Tongue (tissue), 2 donors: ENCODE data around the gene PAQR3. TPM values are rescaled to one million over a fixed set of nuclear protein-coding genes. Genes with fewer than 3 reads are reported as not detected.
"Not testable (repeated sequence)": the region's sequence is repeated elsewhere in the genome, so short reads cannot be mapped to it uniquely, and the experiment has no call there.

ENCODE experiments used
- DNase-seq: peaks from one replicate; pipeline ENCODE4 v3.0.0-alpha.2; 2015
- total RNA-seq: library from RNA; depleted of rRNA; stranded (reverse); fragments of >200 nt; gene quantifications from one replicate; pipeline ENCODE4 v1.2.3, GENCODE V29; 2014

Gene PAQR3
- total RNA-seq, 1 donor from 2014 or later, result 15.5 TPM

DNA sequence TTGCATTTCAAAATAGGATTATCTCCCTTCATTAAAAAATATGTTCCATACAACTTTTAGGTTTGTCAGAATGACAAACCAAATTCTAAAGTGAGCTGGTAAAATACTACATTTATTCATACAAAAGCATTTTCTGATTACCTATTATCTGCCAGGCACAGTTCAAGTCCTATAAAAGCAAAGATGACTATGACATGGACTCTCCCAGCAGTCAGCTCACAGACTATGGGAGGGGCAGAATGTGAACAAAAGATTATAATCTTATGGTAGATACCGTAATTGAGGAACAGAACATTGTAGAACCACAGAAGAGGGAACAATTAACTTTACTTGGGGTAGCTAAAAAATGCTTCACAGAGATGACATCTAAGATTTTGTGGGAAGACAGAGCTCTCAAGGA is 12.4 kb downstream of the PAQR3 start:
- DNase-seq, result no peak

DNA sequence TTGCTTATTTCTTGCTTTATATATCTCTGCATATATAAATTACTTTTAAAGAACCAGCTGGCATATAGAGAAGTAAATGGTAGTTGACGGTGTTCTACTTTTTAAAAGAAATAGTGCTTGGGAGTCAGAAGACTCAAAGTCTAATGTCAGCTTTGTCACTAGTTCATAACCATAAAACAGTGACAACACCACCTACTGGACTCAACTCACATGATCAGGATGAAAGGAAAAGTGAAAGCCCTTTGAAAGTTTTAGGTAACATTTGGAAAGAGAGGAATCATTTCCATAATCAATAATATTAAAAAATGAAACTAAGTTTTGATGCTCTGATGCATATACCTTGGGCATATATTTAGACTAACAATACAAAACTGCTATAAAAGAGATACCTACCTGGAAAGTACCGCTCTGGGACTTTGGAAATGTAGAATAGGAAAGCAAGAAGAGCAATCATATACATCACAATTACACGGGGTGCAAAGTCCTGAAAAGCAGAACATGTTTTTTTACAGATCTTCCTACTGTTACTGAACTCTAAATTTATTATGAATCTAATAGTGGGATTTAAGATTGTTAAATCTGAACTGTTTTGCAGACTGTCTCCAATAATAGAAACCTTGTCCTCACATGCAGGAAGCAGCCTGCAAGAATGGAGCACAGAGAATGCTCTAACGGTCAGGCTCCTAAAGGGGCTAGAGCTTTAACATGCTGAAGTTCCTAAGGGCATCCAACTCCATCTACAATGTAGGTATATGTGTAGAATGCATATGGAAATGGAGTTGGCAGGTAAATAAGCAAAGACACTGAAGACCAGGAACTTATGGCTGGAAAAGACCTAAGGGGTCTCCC is 15.6 kb downstream of the PAQR3 start:
- DNase-seq, result no peak

GRCh38 chr4:78922207-78922606 is 17.0 kb downstream of the PAQR3 start:
- DNase-seq, result no peak

DNA sequence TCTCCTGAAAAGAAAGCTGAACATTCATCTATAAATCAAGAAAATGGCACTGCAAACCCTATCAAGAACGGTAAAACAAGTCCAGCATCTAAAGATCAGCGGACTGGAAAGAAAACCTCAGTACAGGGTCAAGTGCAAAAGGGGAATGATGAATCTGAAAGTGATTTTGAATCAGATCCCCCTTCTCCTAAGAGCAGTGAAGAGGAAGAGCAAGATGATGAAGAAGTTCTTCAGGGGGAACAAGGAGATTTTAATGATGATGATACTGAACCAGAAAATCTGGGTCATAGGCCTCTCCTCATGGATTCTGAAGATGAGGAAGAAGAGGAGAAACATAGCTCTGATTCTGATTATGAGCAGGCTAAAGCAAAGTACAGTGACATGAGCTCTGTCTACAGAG is 28.6 kb downstream of the PAQR3 start:
- no peak for DNase-seq

DNA sequence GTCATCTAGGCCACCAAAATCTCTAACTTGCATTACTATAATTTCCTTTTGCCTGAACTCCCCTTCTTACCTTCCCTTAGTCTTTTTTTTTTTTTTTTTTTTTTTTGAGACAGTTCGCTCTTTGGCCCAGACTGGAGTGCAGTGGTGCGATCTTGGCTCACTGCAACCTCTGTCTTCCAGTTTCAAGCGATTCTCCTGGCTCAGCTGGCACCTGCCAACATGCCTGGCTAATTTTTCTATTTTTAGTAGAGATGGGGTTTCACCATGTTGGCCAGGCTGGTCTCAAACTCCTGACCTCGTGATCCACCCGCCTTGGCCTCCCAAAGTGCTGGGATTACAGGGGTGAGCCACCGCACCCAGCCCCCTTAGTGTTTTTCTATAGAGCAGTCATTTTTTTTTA is 30.3 kb downstream of the PAQR3 start:
- not testable (repeated sequence) for DNase-seq

DNA sequence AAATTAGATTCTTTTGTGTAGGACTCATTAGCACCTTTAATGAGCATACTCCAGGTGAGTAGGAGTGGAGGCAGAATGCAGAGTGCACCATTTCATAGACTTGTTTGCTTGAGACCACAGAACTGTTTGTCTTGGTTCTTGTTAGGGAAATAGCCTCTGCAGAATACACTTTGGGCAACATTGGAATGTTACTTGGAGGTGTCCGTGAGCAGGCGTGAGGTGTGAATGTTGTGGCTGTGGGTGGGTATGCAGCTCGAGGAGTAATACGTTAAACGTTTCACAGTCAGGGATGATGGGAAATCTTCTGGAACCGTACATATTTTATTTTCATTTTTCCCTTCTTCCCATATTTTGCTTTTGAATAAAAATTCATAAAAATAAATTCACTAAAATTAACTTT is 31.6 kb downstream of the PAQR3 start:
- no peak for DNase-seq

DNA sequence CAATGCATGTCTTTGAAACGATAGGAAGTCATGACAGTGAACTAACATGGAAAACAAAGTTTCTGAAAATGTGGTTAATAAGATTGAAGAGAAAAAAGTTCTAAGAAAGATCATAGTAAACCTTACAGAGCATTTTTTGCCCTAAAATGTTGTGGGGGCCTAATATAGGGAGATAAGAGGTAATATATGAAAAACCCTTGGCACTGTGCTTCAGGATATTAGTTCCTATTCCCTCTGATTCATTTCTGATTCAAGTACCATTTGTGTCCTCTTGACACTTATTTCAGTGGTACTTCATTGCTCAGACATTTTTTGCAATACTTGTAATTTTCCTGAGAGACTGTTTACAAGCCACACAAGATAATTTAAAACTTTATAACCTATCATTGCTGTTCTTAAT is 35.1 kb downstream of the PAQR3 start:
- DNase-seq, result no peak

- DNase-seq, result peak; percentile 8
These were observed 36.9 kb downstream of the PAQR3 start for GRCh38 chr4:78902298-78902697.

DNA sequence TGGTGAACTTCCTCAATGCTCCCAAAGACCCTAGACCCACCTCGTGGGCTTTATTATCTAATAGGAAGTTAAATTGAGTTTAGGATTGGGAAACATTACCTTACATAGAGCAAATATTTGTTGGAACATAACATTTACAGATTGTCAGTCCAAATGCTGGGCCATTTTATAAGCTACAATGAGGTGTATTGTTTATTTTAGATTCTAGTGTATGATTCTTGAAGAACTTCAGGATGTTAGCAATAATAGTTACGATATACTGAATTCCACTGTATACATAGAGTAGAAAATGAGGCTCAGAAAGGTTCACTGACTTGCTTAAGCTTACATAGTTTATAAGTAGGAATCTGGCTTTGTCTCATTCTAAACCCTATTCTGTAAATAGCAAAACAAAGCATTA is 37.4 kb downstream of the PAQR3 start:
- no peak for DNase-seq

DNA sequence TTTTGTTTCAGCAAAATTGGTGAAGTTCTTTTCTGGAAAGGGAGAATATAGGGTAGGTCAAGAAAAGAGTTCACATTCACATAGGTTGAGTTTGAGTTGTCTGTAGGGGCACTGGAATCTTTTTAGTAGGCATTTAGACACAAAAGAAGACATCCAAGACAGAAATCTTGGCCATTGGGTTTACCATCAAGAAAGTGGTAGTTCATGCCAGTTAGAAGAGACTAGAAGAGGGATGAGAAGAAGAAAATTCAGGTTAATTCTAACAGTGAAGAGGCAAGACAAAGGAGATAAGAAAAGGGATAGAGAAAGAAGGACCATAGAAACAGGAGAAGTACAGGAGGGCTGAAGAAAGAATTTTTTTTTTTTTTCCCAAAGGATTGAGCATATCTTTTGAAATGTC is 39.9 kb downstream of the PAQR3 start:
- no peak for DNase-seq

GRCh38 chr4:78889955-78890354 is 49.3 kb downstream of the PAQR3 start:
- DNase-seq, result no peak

- DNase-seq, result no peak
These were observed 53.6 kb downstream of the PAQR3 start for GRCh38 chr4:78885598-78885997.

DNA sequence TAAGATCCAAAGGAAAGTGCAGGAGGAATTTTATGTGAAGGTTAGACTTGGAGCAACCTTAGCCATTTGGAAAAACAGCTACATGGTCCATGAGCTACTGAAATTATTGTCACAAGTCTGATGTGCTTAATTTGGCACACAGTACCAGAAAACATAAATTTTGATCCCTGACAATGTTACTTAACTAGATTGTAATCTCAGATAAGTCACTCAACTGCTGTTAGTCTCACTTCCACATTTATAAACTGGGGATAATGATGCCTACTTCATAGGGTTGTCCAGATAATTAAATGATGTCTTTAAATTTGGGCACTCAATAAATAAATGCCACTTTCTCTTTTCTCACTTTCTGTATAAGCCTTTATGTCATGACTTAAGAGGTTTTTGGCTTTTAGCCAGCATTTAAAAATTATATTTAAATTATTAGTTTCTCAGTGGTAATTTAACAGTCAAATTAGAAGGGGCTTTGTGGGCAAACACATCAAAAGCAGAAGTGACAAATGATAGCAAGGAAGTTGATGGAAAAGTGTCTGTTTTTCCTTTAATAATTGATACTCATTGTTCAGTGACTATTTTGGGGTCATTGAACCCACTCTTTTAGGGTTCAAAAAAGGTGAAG is 58.3 kb downstream of the PAQR3 start:
- DNase-seq, result no peak

DNA sequence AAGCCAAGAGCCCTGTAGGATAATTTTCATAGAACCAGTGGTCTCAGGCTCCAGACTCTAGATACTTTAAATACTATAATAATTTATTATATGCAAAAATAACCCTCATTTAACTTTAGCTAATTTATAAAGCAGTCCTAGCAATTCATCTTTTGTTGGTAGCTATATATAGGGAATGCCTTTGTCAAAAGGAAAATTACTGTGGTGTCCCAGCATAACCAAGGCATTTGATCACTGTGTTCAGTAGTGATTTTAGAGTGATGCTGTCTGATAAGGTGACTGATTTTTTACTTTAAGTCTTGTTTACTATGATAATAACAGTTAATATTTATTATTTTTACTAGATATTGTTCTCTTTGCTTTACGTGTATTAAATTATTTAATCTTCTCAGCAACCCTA is 61.2 kb downstream of the PAQR3 start:
- no peak for DNase-seq

GRCh38 chr4:78876568-78877320 is 62.5 kb downstream of the PAQR3 start:
- DNase-seq, result no peak

GRCh38 chr4:78870056-78870455 is 69.2 kb downstream of the PAQR3 start:
- DNase-seq, result no peak

DNA sequence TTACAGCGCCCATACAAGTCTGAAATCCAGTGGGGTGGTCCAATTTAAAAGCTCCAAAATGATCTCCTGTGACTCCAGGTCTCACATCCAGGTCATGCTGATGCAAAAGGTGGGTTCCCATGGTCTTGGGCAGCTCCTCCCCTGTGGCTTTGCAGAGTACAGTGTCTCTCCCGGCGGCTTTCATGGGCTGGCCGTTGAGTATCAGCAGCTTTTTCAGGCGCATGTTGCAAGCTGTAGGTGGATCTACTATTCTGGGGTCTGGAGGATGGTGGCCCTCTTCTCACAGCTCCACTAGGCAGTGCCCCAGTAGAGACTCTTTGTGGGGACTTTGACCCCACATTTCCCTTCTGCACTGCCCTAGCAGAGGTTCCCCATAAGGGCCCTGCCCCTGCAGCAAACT is 70.5 kb downstream of the PAQR3 start:
- DNase-seq, result not testable (repeated sequence)

DNA sequence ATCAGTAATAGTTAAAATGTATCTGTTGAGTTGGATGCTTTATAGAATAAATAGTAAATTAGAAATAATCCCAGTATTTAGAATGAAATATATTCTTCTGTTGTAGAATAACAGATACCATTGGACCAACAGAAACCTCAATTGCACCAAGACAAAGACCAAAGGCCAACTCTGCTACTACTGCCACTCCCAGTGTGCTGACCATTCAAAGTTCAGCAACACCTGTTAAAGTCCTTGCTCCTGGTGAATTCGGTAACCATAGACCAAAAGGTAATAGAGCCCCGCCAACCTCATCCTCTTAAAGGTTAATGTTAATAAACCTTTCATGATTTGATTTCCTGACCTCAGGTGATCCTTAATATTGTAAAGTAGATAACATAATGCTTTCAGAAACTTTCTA is 73.8 kb downstream of the PAQR3 start:
- no peak for DNase-seq

DNA sequence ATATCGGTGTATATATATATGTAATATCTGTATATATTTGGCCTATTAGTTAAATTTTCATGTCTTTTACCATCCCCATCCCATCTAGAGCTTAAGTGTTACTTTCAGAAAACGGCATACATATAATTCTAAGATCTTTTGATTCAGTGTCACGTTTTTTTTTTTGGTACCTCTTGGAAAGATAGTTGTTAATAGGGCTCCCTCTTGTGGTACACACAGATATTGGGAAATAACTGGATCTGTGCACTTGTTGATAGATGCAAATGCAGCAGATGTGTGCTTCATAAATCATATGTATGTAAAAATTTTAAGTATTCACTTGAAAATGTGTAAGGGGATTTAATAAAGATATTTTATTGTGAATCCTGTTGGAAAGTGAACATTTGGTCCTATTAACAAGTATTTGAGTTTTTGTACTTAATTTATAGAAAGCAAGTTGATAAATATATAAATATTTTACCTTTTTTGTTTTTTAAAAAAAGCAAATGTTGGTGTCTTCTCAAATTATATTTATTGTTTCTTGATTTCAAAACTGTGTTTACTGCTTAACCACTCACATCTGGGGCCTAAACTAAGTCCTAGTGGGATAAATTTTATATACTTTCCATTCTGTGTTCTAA is 74.7 kb downstream of the PAQR3 start:
- peak; percentile 91 for DNase-seq

DNA sequence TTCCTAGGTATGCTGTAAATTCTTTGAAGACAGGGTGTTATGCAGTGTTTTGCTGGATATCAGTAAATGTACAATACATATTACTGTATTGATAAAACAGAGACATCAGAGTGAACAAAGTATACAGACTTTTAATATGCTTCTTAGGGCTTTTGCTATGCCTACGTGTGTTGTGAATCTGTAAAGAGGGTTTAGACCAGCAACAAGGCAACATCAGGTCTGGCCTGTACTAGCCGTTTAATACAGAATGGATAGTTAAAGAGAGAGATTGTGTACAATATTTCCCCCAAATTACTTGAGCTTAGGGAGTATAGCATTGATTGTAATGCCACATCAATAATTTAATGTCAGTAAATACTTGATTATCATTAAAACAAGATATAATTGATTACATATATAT is 75.2 kb downstream of the PAQR3 start:
- DNase-seq, result no peak

GRCh38 chr4:78863254-78863869 is 75.9 kb downstream of the PAQR3 start:
- no peak for DNase-seq

- no peak for DNase-seq
These were observed 76.9 kb downstream of the PAQR3 start for GRCh38 chr4:78862314-78862737.
